Stimulated activated CD8-positive, alpha-beta memory T cell treated with anti-CD3 and anti-CD28 coated beads, Interleukin-7, amount 100 ng/mL, for 4 hours (primary cell): Measurements from ENCODE around the gene KCNK2.
"Not testable (repeated sequence)": the region's sequence is repeated elsewhere in the genome, so short reads cannot be mapped to it uniquely, and the experiment has no call there.

Source experiments
- DNase-seq, 2 donors: peaks; one replicate each; pipeline ENCODE4 v3.0.0-alpha.2; 2020; ENCODE audit warnings: low read depth in 2 of 2

The KCNK2 gene

GRCh38 chr1:215151841-215152549 is 69.5 kb downstream of the KCNK2 start:
- DNase-seq = no peak

- DNase-seq = no peak
These were observed 73.7 kb downstream of the KCNK2 start for GRCh38 chr1:215156232-215156631.

GRCh38 chr1:215160351-215160750 is 77.8 kb downstream of the KCNK2 start:
- DNase-seq = no peak

GRCh38 chr1:215163144-215163543 is 80.6 kb downstream of the KCNK2 start:
- not testable (repeated sequence) for DNase-seq

GRCh38 chr1:215166886-215167285 is 84.3 kb downstream of the KCNK2 start:
- DNase-seq = no peak

GRCh38 chr1:215181518-215181917 is 99.0 kb downstream of the KCNK2 start:
- no peak for DNase-seq

- no peak for DNase-seq
These were observed 102.6 kb downstream of the KCNK2 start for GRCh38 chr1:215185067-215185620.

- no peak for DNase-seq
These were observed 105.9 kb downstream of the KCNK2 start for GRCh38 chr1:215188302-215188950.

GRCh38 chr1:215192306-215192705 is 109.8 kb downstream of the KCNK2 start:
- no peak for DNase-seq

GRCh38 chr1:215198021-215198420 is 115.5 kb downstream of the KCNK2 start:
- DNase-seq = no peak

GRCh38 chr1:215200121-215200520 is 117.6 kb downstream of the KCNK2 start:
- DNase-seq = no peak

- no peak for DNase-seq
These were observed 118.7 kb downstream of the KCNK2 start for GRCh38 chr1:215201283-215201682.

- no peak for DNase-seq
These were observed 120.3 kb downstream of the KCNK2 start for GRCh38 chr1:215202868-215203267.

- no peak for DNase-seq
These were observed 127.6 kb downstream of the KCNK2 start for GRCh38 chr1:215210167-215210566.

GRCh38 chr1:215215846-215216245 is 133.3 kb downstream of the KCNK2 start:
- DNase-seq = no peak

GRCh38 chr1:215219372-215219771 is 136.8 kb downstream of the KCNK2 start:
- no peak for DNase-seq

GRCh38 chr1:215220346-215220745 is 137.8 kb downstream of the KCNK2 start:
- no peak for DNase-seq

GRCh38 chr1:215226757-215227156 is 144.2 kb downstream of the KCNK2 start:
- no peak for DNase-seq

GRCh38 chr1:215228193-215228592 is 145.7 kb downstream of the KCNK2 start:
- no peak for DNase-seq

- no peak for DNase-seq
These were observed 158.9 kb downstream of the KCNK2 start for GRCh38 chr1:215241451-215241850.

GRCh38 chr1:215243345-215244054 is 161.0 kb downstream of the KCNK2 start:
- DNase-seq = no peak

- DNase-seq = no peak
These were observed 168.4 kb downstream of the KCNK2 start for GRCh38 chr1:215250913-215251312.

- no peak for DNase-seq
These were observed 168.9 kb downstream of the KCNK2 start for GRCh38 chr1:215251428-215251827.
